ENCODE results near the gene PRKX.

Gene PRKX

GRCh38 chrX:3581609-3582108 is 131.8 kb downstream of the PRKX start:
- Histone ChIP-seq H4K20me1 (ENCODE audit: insufficient read depth, low read length) (no peaks in the 10 kb centered on the region), H3K27ac (ENCODE audit: low read length) (no peak overlapping the region), H3F3A (ENCODE audit: insufficient read depth, low read length) (no peaks in the 10 kb centered on the region), H2AFZ (ENCODE audit: low read length) (no peak overlapping the region), H3K36me3 (replicated peaks; ENCODE audit: insufficient read depth, low read length) (no peaks in the 10 kb centered on the region), H3K9me2 (replicated peaks; ENCODE audit: insufficient read depth, low read length) (no peaks in the 10 kb centered on the region), H3K4me1 (ENCODE audit: low read length) (no peaks in the 10 kb centered on the region), H3K27me3 (replicated peaks; ENCODE audit: insufficient read depth, low read length) (no peaks in the 10 kb centered on the region), H3K9ac (ENCODE audit: low read length) (no peak overlapping the region), H3K4me2 (ENCODE audit: low read depth, low read length) (no peak overlapping the region), H3K79me2 (ENCODE audit: low read length) (no peaks in the 10 kb centered on the region), H3K4me3 (ENCODE audit: low read length) (no peak overlapping the region), H3K9me3 (replicated peaks; ENCODE audit: insufficient read depth, low read length) (no peaks in the 10 kb centered on the region)
- DNase-seq, result no peak
- TF ChIP-seq CTCF (IDR thresholded peaks at IDR 0.05; ENCODE audit: low read length), result no peak
- no peak for TF ChIP-seq EZH2 (optimal IDR thresholded peaks at IDR 0.05; ENCODE audit: low read depth, low read length)
- TF ChIP-seq EZH2phosphoT487 (IDR thresholded peaks at IDR 0.05; ENCODE audit: low read length), result no peak

- Histone ChIP-seq H3K4me1 (ENCODE audit: low read length) (no peaks in the 10 kb centered on the region), H3K36me3 (replicated peaks; ENCODE audit: insufficient read depth, low read length) (no peaks in the 10 kb centered on the region), H3K9ac (ENCODE audit: low read length) (no peak overlapping the region), H2AFZ (ENCODE audit: low read length) (no peak overlapping the region), H3K27ac (ENCODE audit: low read length) (no peak overlapping the region), H3K4me3 (ENCODE audit: low read length) (no peak overlapping the region), H3K9me3 (replicated peaks; ENCODE audit: insufficient read depth, low read length) (no peaks in the 10 kb centered on the region), H3K4me2 (ENCODE audit: low read depth, low read length) (no peak overlapping the region), H3K79me2 (ENCODE audit: low read length) (no peaks in the 10 kb centered on the region), H4K20me1 (ENCODE audit: insufficient read depth, low read length) (no peaks in the 10 kb centered on the region), H3F3A (ENCODE audit: insufficient read depth, low read length) (no peaks in the 10 kb centered on the region), H3K9me2 (replicated peaks; ENCODE audit: insufficient read depth, low read length) (no peaks in the 10 kb centered on the region), H3K27me3 (replicated peaks; ENCODE audit: insufficient read depth, low read length) (no peaks in the 10 kb centered on the region)
- TF ChIP-seq EZH2 (optimal IDR thresholded peaks at IDR 0.05; ENCODE audit: low read depth, low read length) (no peak), CTCF (IDR thresholded peaks at IDR 0.05; ENCODE audit: low read length) (no peak), EZH2phosphoT487 (IDR thresholded peaks at IDR 0.05; ENCODE audit: low read length) (no peak)
- no peak for DNase-seq
Observed at GRCh38 chrX:3577551-3577950, 135.9 kb downstream of the PRKX start.

- TF ChIP-seq CTCF (IDR thresholded peaks at IDR 0.05; ENCODE audit: low read length), result no peak
- no peak for TF ChIP-seq EZH2 (optimal IDR thresholded peaks at IDR 0.05; ENCODE audit: low read depth, low read length)
- no peak for TF ChIP-seq EZH2phosphoT487 (IDR thresholded peaks at IDR 0.05; ENCODE audit: low read length)
- Histone ChIP-seq H4K20me1 (ENCODE audit: insufficient read depth, low read length) (no peaks in the 10 kb centered on the region), H3K27me3 (replicated peaks; ENCODE audit: insufficient read depth, low read length) (no peaks in the 10 kb centered on the region), H3K27ac (ENCODE audit: low read length) (no peak overlapping the region), H3K36me3 (replicated peaks; ENCODE audit: insufficient read depth, low read length) (no peaks in the 10 kb centered on the region), H3K9me3 (replicated peaks; ENCODE audit: insufficient read depth, low read length) (no peaks in the 10 kb centered on the region), H2AFZ (ENCODE audit: low read length) (no peak overlapping the region), H3K9me2 (replicated peaks; ENCODE audit: insufficient read depth, low read length) (no peaks in the 10 kb centered on the region), H3K79me2 (ENCODE audit: low read length) (no peaks in the 10 kb centered on the region), H3K4me2 (ENCODE audit: low read depth, low read length) (no peak overlapping the region), H3K4me1 (ENCODE audit: low read length) (no peaks in the 10 kb centered on the region), H3F3A (ENCODE audit: insufficient read depth, low read length) (no peaks in the 10 kb centered on the region), H3K4me3 (ENCODE audit: low read length) (no peak overlapping the region), H3K9ac (ENCODE audit: low read length) (no peak overlapping the region)
- no peak for DNase-seq
Observed at GRCh38 chrX:3576886-3577501, 136.5 kb downstream of the PRKX start.
